Measurements from ENCODE around the gene ANKRD13B. TPM values are rescaled to one million over a fixed set of nuclear protein-coding genes. Genes with fewer than 3 reads are reported as not detected.

The ANKRD13B gene
- total and polyA plus RNA-seq, 2 donors (not counting 1 experiment from before 2014, with no cell fraction given) = 1.6 to 2.8 TPM

DNA sequence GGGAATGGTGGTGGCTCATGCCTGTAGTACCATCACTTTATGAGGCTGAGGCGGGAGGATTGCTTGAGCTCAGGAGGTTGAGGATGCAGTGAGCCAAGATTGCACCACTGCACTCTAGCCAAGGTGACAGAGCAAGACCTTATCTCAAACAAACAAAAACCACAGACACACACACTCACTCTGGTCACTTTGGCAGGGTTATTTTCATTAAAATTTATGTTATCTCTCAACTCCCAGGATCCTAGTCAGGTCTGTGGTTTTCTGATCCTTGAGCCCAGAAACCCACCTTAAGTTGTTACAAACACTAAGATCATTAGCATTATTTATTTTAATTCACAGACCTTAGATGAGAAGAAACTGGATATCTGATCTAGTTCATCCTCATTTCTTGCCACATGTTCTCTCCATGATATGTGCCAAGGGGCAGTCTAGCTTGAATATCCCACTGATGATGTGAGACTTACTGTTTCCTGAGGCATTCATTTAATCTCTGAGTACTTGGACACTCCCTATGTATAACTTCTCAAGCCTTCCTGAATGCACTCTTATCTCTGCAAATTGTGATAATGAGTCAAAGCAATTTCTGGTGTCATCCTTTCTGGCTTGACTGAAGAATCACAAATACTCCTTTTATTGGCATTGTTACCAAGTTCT lies 35.7 kb upstream of the ANKRD13B start:
- H3K9me3 ChIP-seq (ENCODE audit: control extremely low read depth in 1 of 3, control insufficient read depth in 2 of 3, insufficient read depth in 1 of 3, low read length in 2 of 3) = no peaks in the 10 kb centered on the region
- no peak overlapping the region for H3K4me3 ChIP-seq (ENCODE audit: control extremely low read depth in 1 of 5, extremely low read depth in 1 of 5, insufficient read depth in 1 of 5, low read depth in 2 of 5, low read length in 4 of 5)
- Mint-ChIP-seq H3K9me3 (ENCODE audit: insufficient read depth) (no peaks in the 10 kb centered on the region), H3K27ac (peak overlapping the region; percentile 86), H3K4me3 (peak overlapping the region; percentile 64), H3K27me3 (no peaks in the 10 kb centered on the region), H3K4me1 (peaks cover 53% of the 10 kb centered on the region)
- H3K27me3 ChIP-seq (replicated peaks in 1 of 4; ENCODE audit: control extremely low read depth in 1 of 4, control insufficient read depth in 3 of 4, insufficient read depth in 4 of 4, low read length in 3 of 4) = no peaks in the 10 kb centered on the region
- H3K9ac ChIP-seq (ENCODE audit: low read length) = no peak overlapping the region
- no peak for DNase-seq
- CTCF ChIA-PET = interaction anchor here (0.6 to 7.9 kb wide), 8 partner anchors 10 to 187 kb away, joined by 3 to 39 read pairs (median 4); partner anchors contain the start of genes ABHD15 and TP53I13
- peak overlapping the region; percentile 44 to 48 for H3K27ac ChIP-seq (ENCODE audit: low read length in 2 of 2)
- H3K4me1 ChIP-seq (ENCODE audit: control insufficient read depth in 2 of 2, insufficient read depth in 2 of 2, low read length in 2 of 2) = peaks cover 52 to 57% of the 10 kb centered on the region in 2 donors
- H2AFZ ChIP-seq (ENCODE audit: insufficient read depth, low read depth, low read length, poor library complexity, severe bottlenecking) = no peak overlapping the region
- no peaks in the 10 kb centered on the region for H4K20me1 ChIP-seq (ENCODE audit: control insufficient read depth, insufficient read depth, low read length, poor library complexity, severe bottlenecking)
- H3K79me2 ChIP-seq (ENCODE audit: control insufficient read depth, insufficient read depth, low read length) = peaks cover 3% of the 10 kb centered on the region
- TF ChIP-seq, protein P1, sequence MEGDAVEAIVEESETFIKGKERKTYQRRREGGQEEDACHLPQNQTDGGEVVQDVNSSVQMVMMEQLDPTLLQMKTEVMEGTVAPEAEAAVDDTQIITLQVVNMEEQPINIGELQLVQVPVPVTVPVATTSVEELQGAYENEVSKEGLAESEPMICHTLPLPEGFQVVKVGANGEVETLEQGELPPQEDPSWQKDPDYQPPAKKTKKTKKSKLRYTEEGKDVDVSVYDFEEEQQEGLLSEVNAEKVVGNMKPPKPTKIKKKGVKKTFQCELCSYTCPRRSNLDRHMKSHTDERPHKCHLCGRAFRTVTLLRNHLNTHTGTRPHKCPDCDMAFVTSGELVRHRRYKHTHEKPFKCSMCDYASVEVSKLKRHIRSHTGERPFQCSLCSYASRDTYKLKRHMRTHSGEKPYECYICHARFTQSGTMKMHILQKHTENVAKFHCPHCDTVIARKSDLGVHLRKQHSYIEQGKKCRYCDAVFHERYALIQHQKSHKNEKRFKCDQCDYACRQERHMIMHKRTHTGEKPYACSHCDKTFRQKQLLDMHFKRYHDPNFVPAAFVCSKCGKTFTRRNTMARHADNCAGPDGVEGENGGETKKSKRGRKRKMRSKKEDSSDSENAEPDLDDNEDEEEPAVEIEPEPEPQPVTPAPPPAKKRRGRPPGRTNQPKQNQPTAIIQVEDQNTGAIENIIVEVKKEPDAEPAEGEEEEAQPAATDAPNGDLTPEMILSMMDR (IDR thresholded peaks at IDR 0.05) = no peak
- TF ChIP-seq EZH2 (IDR thresholded peaks at IDR 0.05; ENCODE audit: borderline replicate concordance, insufficient read depth, low read depth, low read length, poor library complexity, severe bottlenecking) = no peak
- intact Hi-C loops (cut with micrococcal nuclease) = no loop called here
- POLR2A ChIA-PET = interaction anchor here (0.6 to 3.7 kb wide), 3 partner anchors 11 to 226 kb away, joined by 4 to 12 read pairs (median 8); partner anchors contain the start of genes ABHD15 and TP53I13
- H3K4me2 ChIP-seq (replicated peaks; ENCODE audit: low read depth, low read length, poor library complexity, severe bottlenecking) = peak overlapping the region; percentile 52
- WGBS (ENCODE audit: insufficient coverage) = no CpG with 5 or more reads among the region's 1 CpG
- ATAC-seq (ENCODE audit: low read depth) = no peak
- H3K36me3 ChIP-seq (replicated peaks in 1 of 2; ENCODE audit: control extremely low read depth in 1 of 2, control insufficient read depth in 1 of 2, extremely low read depth in 1 of 2, insufficient read depth in 2 of 2, low read length in 1 of 2) = peaks cover 0 to 3% of the 10 kb centered on the region in 2 experiments

DNA sequence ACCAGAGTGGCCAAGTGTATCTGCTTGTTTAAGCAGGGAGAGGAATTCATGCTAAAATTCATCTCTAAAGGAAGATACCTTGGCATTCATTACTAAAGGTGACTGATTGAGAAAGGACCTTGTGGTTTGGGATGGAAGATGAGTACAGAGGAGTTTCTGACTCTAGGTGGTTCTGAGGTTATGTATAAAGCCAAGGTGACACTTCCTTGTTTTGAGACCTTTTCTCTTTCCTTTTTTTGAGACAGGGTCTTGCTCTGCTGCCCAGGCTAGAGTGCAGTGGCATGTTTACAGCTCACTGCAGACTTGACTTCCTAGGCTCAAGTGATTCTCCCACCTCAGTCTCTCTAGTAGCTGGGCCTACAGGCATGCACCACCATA lies 35.2 kb upstream of the ANKRD13B start:
- Mint-ChIP-seq H3K4me1 (peaks cover 58% of the 10 kb centered on the region), H3K27ac (peak overlapping the region; percentile 86), H3K27me3 (no peaks in the 10 kb centered on the region), H3K4me3 (peak overlapping the region; percentile 64), H3K9me3 (ENCODE audit: insufficient read depth) (no peaks in the 10 kb centered on the region)
- H3K4me1 ChIP-seq (ENCODE audit: control insufficient read depth in 2 of 2, insufficient read depth in 2 of 2, low read length in 2 of 2) = peaks cover 58 to 62% of the 10 kb centered on the region in 2 donors
- H3K9ac ChIP-seq (ENCODE audit: low read length) = no peak overlapping the region
- peaks cover 8% of the 10 kb centered on the region for H3K79me2 ChIP-seq (ENCODE audit: control insufficient read depth, insufficient read depth, low read length)
- DNase-seq (peak; percentile 42), ATAC-seq (ENCODE audit: low read depth) (peak; percentile 22)
- no peak overlapping the region for H3K4me3 ChIP-seq (ENCODE audit: control extremely low read depth in 1 of 5, extremely low read depth in 1 of 5, insufficient read depth in 1 of 5, low read depth in 2 of 5, low read length in 4 of 5)
- no peak overlapping the region for H2AFZ ChIP-seq (ENCODE audit: insufficient read depth, low read depth, low read length, poor library complexity, severe bottlenecking)
- no peak for TF ChIP-seq EZH2 (IDR thresholded peaks at IDR 0.05; ENCODE audit: borderline replicate concordance, insufficient read depth, low read depth, low read length, poor library complexity, severe bottlenecking)
- TF ChIP-seq, protein P1 (IDR thresholded peaks at IDR 0.05) = no peak
- H3K9me3 ChIP-seq (ENCODE audit: control extremely low read depth in 1 of 3, control insufficient read depth in 2 of 3, insufficient read depth in 1 of 3, low read length in 2 of 3) = no peaks in the 10 kb centered on the region
- peak overlapping the region; percentile 52 for H3K4me2 ChIP-seq (replicated peaks; ENCODE audit: low read depth, low read length, poor library complexity, severe bottlenecking)
- H4K20me1 ChIP-seq (ENCODE audit: control insufficient read depth, insufficient read depth, low read length, poor library complexity, severe bottlenecking) = no peaks in the 10 kb centered on the region
- ChIA-PET CTCF (interaction anchor here (0.7 to 7.9 kb wide), 4 partner anchors 9 to 21 kb away, joined by 3 to 39 read pairs (median 4); partner anchors contain the start of gene ABHD15), POLR2A (interaction anchor here (0.6 to 3.7 kb wide), 2 partner anchors 10 to 226 kb away, joined by 4 to 12 read pairs; partner anchors contain the start of genes ABHD15 and TP53I13)
- no peaks in the 10 kb centered on the region for H3K27me3 ChIP-seq (replicated peaks in 1 of 4; ENCODE audit: control extremely low read depth in 1 of 4, control insufficient read depth in 3 of 4, insufficient read depth in 4 of 4, low read length in 3 of 4)
- peak overlapping the region; percentile 44 to 48 for H3K27ac ChIP-seq (ENCODE audit: low read length in 2 of 2)
- peaks cover 0 to 6% of the 10 kb centered on the region in 2 experiments for H3K36me3 ChIP-seq (replicated peaks in 1 of 2; ENCODE audit: control extremely low read depth in 1 of 2, control insufficient read depth in 1 of 2, extremely low read depth in 1 of 2, insufficient read depth in 2 of 2, low read length in 1 of 2)
- intact Hi-C loops (cut with micrococcal nuclease) = no loop called here
